Endothelial cell of umbilical vein (primary cell): ENCODE results near the gene VIT. TPM values are rescaled to one million over a fixed set of nuclear protein-coding genes. Genes with fewer than 3 reads are reported as not detected.

Experiments used
- BruUV-seq: library from RNA; stranded (reverse); fragments of 400-500 nt; replicated peaks from 2 replicates; lab custom pipeline; 2021; lab: Mats Ljungman, UMichigan
- CTCF ChIA-PET: fragments of 300-600, 350-600 bp; sonication (Branson Sonifier 250); formaldehyde crosslinking; loops from one replicate; lab custom pipeline; 2021; ENCODE audit warnings: antibody characterized with exemption, inconsistent platforms; lab: Charles Lee
- POLR2A ChIA-PET: fragments of 300-600, 350-600 bp; sonication (Branson Sonifier 250); formaldehyde crosslinking; loops from one replicate; lab custom pipeline; 2021; ENCODE audit warnings: antibody characterized with exemption, inconsistent platforms; lab: Charles Lee
- DNase-seq: peaks from one replicate; pipeline ENCODE4 v3.0.0-alpha.2; 2011; ENCODE audit warnings: low read depth, low spot score
- FAIRE-seq: peaks from 2 replicates; lab custom pipeline; 2011; peaks lifted over from hg19 to GRCh38; lab: Jason Lieb, UNC
- H2AFZ ChIP-seq: 2 replicates; pipeline ENCODE4 v1.6.0; 2012; ENCODE audit warnings: low read depth, low read length, control low read depth, inconsistent platforms
- H3K27ac ChIP-seq: 2 replicates; pipeline ENCODE4 v1.5.1; 2011; ENCODE audit warnings: low read depth, mild to moderate bottlenecking, control low read depth, low read length, moderate library complexity; ENCODE audit not compliant: insufficient read depth
- H3K27me3 ChIP-seq, 2 experiments: 2 replicates each; pipeline versions ENCODE4 v1.6.0 to v1.6.1; 2011; ENCODE audit warnings: low read length in 2 of 2, mixed read lengths in 1 of 2; ENCODE audit not compliant: control insufficient read depth in 2 of 2, insufficient read depth in 2 of 2
- H3K36me3 ChIP-seq, 2 experiments: 2 replicates in 1 of 2; 3 replicates in 1 of 2; pipeline ENCODE4 v1.5.1; 2011; ENCODE audit warnings: low read length in 2 of 2, mild to moderate bottlenecking in 1 of 2, moderate library complexity in 1 of 2; ENCODE audit not compliant: control insufficient read depth in 2 of 2, insufficient read depth in 2 of 2; ENCODE audit errors: extremely low read depth in 1 of 2
- H3K4me1 ChIP-seq: 3 replicates; pipeline ENCODE4 v1.5.1; 2011; ENCODE audit warnings: mild to moderate bottlenecking, low read length; ENCODE audit not compliant: control insufficient read depth, insufficient read depth; ENCODE audit errors: extremely low read depth
- H3K4me2 ChIP-seq: 2 replicates; pipeline ENCODE4 v1.6.1; 2011; ENCODE audit warnings: low read length, control low read depth, mixed read lengths; ENCODE audit not compliant: insufficient read depth
- H3K4me3 ChIP-seq, 3 experiments: fragments of 200-600 bp in 1 of 3; sonication (generic), shearing (Covaris generic) in 1 of 3; replicated peaks in 1 of 3; 2 replicates each; pipeline ENCODE4 v1.5.1; 2011 to 2016; ENCODE audit warnings: control low read depth in 3 of 3, low read length in 3 of 3, mild to moderate bottlenecking in 2 of 3, inconsistent platforms in 1 of 3, low read depth in 1 of 3, moderate library complexity in 1 of 3; ENCODE audit not compliant: insufficient read depth in 1 of 3
- H3K79me2 ChIP-seq: 2 replicates; pipeline ENCODE4 v1.6.0; 2012; ENCODE audit warnings: low read length, inconsistent platforms; ENCODE audit not compliant: control insufficient read depth, insufficient read depth
- H3K9ac ChIP-seq: replicated peaks from 2 replicates; pipeline ENCODE3; 2011; ENCODE audit warnings: low read length, control low read depth; ENCODE audit not compliant: insufficient read depth; ENCODE audit errors: extremely low read depth
- H3K9me1 ChIP-seq: replicated peaks from 3 replicates; pipeline ENCODE4 v1.6.0; 2011; ENCODE audit warnings: mild to moderate bottlenecking, low read length; ENCODE audit not compliant: control insufficient read depth, insufficient read depth; ENCODE audit errors: extremely low read depth
- H3K9me3 ChIP-seq: replicated peaks from 2 replicates; pipeline ENCODE4 v1.5.1; 2012; ENCODE audit warnings: low read length, inconsistent platforms; ENCODE audit not compliant: control insufficient read depth, insufficient read depth
- H4K20me1 ChIP-seq: replicated peaks from 2 replicates; pipeline ENCODE3; 2011; ENCODE audit warnings: mild to moderate bottlenecking, low read length; ENCODE audit not compliant: control insufficient read depth, insufficient read depth; ENCODE audit errors: extremely low read depth
- GATA2 ChIP-seq: IDR thresholded peaks from 2 replicates; pipeline ENCODE4 v1.7.0; 2011; ENCODE audit warnings: low read depth, mild to moderate bottlenecking, moderate library complexity, mixed read lengths, low read length; ENCODE audit not compliant: insufficient read length, insufficient read depth
- POLR2A ChIP-seq: IDR thresholded peaks from 2 replicates; pipeline ENCODE4 v1.6.1; 2012; ENCODE audit warnings: low read depth, mild to moderate bottlenecking, control low read depth, low read length
- POLR2AphosphoS5 ChIP-seq: IDR thresholded peaks from 2 replicates; pipeline ENCODE4 v1.6.1; 2012; ENCODE audit warnings: low read depth, mild to moderate bottlenecking, control low read depth, low read length, moderate library complexity; ENCODE audit not compliant: insufficient read depth
- dilution Hi-C: fragments of 300-500 bp; cut with MboI; formaldehyde crosslinking; loops from one replicate; pipeline ENCODE4 v1.15.0; 2019; ENCODE audit warnings: low sequenced_read_pairs; ENCODE audit not compliant: extremely low pct_ligation_motif_present
- intact Hi-C: fragments of 100-400 bp; cut with micrococcal nuclease; formaldehyde crosslinking; loops from one replicate; pipeline ENCODE4 v1.10.0; 2022
- polyA plus RNA-seq, 4 experiments: library from polyadenylated mRNA; depleted of rRNA in 3 of 4; stranded (reverse) in 3 of 4; unstranded in 1 of 4; fragments of >200 nt; gene quantifications; 2 replicates each; pipeline versions ENCODE4 v1.2.1 to v1.2.3, GENCODE V29; 2011 to 2012; ENCODE audit warnings: missing spikeins in 1 of 4
- total RNA-seq: library from RNA; stranded (reverse); gene quantifications from 2 replicates; pipeline ENCODE4 v1.2.3, GENCODE V29; 2021
- TF ChIP-seq, protein P1 (sequence below): IDR thresholded peaks from 2 replicates; pipeline ENCODE4 v1.6.1; 2011; ENCODE audit not compliant: insufficient read depth, insufficient read length
- TF ChIP-seq, protein P2 (sequence below), 2 donors: IDR thresholded peaks; 1 replicate in 1 of 2; 2 replicates in 1 of 2; pipeline ENCODE4 v1.5.1; 2011; ENCODE audit warnings: low read length in 2 of 2, mild to moderate bottlenecking in 2 of 2, moderate library complexity in 2 of 2, control low read depth in 1 of 2, inconsistent platforms in 1 of 2, low read depth in 1 of 2; ENCODE audit not compliant: insufficient read depth in 1 of 2; ENCODE audit errors: extremely low read depth in 1 of 2

The VIT gene
- total and polyA plus RNA-seq, 2 donors (not counting 3 experiments of a cell fraction or from before 2014, with no cell fraction given) = 0.54 to 0.88 TPM

DNA sequence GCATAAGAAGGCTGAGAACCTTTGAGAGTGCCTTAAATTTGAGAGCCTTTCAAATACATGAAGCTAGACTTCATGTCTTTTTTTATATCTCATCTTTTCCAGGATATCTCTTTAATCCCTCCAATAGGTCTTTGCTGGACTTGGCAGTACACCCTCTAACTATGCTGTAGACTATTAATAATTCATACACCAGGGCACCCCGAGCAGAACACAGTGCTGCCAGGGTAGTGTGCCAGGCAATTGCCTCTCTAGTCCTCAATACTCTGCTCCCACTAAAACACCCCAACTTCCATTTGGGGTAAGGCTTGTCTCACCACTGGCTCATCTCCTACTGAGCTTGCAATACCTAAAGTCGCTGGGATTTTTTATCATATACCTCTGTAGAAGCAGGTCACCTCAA lies 80.8 kb downstream of the VIT start:
- intact Hi-C loops = no loop called here
- DNase-seq = no peak
- Histone ChIP-seq H3K27me3 (peaks cover 0 to 6% of the 10 kb centered on the region in 2 experiments), H2AFZ (no peak overlapping the region), H3K27ac (no peak overlapping the region), H3K4me1 (no peaks in the 10 kb centered on the region), H3K4me2 (no peak overlapping the region), H4K20me1 (no peaks in the 10 kb centered on the region), H3K36me3 (no peaks in the 10 kb centered on the region), H3K79me2 (no peaks in the 10 kb centered on the region), H3K9me3 (no peaks in the 10 kb centered on the region), H3K9me1 (no peaks in the 10 kb centered on the region), H3K4me3 (no peak overlapping the region), H3K9ac (no peak overlapping the region)
- FAIRE-seq = no peak
- TF ChIP-seq POLR2A (no peak), GATA2 (no peak), POLR2AphosphoS5 (no peak)
- TF ChIP-seq, protein P1, sequence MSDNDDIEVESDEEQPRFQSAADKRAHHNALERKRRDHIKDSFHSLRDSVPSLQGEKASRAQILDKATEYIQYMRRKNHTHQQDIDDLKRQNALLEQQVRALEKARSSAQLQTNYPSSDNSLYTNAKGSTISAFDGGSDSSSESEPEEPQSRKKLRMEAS = no peak
- TF ChIP-seq, protein P2, sequence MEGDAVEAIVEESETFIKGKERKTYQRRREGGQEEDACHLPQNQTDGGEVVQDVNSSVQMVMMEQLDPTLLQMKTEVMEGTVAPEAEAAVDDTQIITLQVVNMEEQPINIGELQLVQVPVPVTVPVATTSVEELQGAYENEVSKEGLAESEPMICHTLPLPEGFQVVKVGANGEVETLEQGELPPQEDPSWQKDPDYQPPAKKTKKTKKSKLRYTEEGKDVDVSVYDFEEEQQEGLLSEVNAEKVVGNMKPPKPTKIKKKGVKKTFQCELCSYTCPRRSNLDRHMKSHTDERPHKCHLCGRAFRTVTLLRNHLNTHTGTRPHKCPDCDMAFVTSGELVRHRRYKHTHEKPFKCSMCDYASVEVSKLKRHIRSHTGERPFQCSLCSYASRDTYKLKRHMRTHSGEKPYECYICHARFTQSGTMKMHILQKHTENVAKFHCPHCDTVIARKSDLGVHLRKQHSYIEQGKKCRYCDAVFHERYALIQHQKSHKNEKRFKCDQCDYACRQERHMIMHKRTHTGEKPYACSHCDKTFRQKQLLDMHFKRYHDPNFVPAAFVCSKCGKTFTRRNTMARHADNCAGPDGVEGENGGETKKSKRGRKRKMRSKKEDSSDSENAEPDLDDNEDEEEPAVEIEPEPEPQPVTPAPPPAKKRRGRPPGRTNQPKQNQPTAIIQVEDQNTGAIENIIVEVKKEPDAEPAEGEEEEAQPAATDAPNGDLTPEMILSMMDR (IDR thresholded peaks at IDR 0.05; ENCODE audit: extremely low read depth in 1 of 2, insufficient read depth in 1 of 2, low read depth in 1 of 2, low read length in 2 of 2) = no peak
- ChIA-PET POLR2A (no interaction called here), CTCF (interaction anchor here (1.5 to 5.2 kb wide), 2 partner anchors 8 to 19 kb away, joined by 4 to 49 read pairs; no protein-coding TSS in a partner anchor)
- no TSS peak for BruUV-seq
- dilution Hi-C loops = no loop called here

GRCh38 chr2:36777788-36778187 lies 81.3 kb downstream of the VIT start:
- no peak for DNase-seq
- Histone ChIP-seq H3K36me3 (no peaks in the 10 kb centered on the region), H3K9me3 (no peaks in the 10 kb centered on the region), H3K9me1 (no peaks in the 10 kb centered on the region), H3K27ac (no peak overlapping the region), H3K79me2 (no peaks in the 10 kb centered on the region), H3K9ac (no peak overlapping the region), H3K4me1 (no peaks in the 10 kb centered on the region), H3K27me3 (peaks cover 0 to 7% of the 10 kb centered on the region in 2 experiments), H3K4me3 (no peak overlapping the region), H3K4me2 (no peak overlapping the region), H4K20me1 (no peaks in the 10 kb centered on the region), H2AFZ (no peak overlapping the region)
- dilution Hi-C loops (no loop called here), intact Hi-C loops (no loop called here)
- TF ChIP-seq, protein P1 = no peak
- POLR2A ChIA-PET = no interaction called here
- CTCF ChIA-PET = interaction anchor here (1.5 to 5.2 kb wide), 2 partner anchors 7 to 18 kb away, joined by 4 to 49 read pairs; no protein-coding TSS in a partner anchor
- BruUV-seq = no TSS peak
- FAIRE-seq = no peak
